HG03354 (cell line): Measurements from ENCODE around the gene A1BG.

Experiments
- ATAC-seq: cut with Tn5 transposase; IDR thresholded peaks from one replicate; pipeline ENCODE4 v1.9.1; 2021; ENCODE audit warnings: mild to moderate bottlenecking; ENCODE audit not compliant: unreplicated experiment, poor library complexity, severe bottlenecking

The A1BG gene

GRCh38 chr19:58352760-58353671, at the start of gene A1BG:
Gene A1BG (minus strand): TSS chr19:58353492. CDS start chr19:58353437, 55 bp downstream.
- ATAC-seq = no peak

- ATAC-seq = no peak
Observed at GRCh38 chr19:58401840-58402421, 48.6 kb upstream of the A1BG start.

GRCh38 chr19:58400916-58401839, 47.9 kb upstream of the A1BG start:
- ATAC-seq = peak; percentile 98

GRCh38 chr19:58400316-58400915, 47.1 kb upstream of the A1BG start:
- ATAC-seq = no peak

DNA sequence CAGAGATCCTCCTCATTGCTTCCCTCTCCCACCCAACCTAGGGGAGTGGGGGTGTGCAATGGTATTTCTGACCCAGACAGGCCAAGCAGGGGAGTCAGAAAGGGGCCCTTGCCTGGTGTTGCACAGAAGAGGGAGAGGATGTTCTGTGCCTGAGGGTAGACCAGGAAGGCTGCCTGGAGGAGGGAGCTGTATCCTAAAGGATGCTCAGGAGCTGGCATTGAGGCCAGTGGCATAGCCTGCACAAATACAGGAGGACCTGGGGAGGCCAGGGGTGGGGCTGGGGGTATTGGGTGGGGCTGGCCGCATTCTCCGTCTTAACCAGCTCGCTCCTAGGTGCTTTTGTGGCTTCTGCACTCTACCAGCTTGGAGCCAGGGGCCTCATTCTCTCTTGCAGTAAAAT, 46.6 kb upstream of the A1BG start:
- no peak for ATAC-seq

GRCh38 chr19:58398545-58398944, 45.3 kb upstream of the A1BG start:
- no peak for ATAC-seq

- no peak for ATAC-seq
Observed at GRCh38 chr19:58398087-58398486, 44.8 kb upstream of the A1BG start.

DNA sequence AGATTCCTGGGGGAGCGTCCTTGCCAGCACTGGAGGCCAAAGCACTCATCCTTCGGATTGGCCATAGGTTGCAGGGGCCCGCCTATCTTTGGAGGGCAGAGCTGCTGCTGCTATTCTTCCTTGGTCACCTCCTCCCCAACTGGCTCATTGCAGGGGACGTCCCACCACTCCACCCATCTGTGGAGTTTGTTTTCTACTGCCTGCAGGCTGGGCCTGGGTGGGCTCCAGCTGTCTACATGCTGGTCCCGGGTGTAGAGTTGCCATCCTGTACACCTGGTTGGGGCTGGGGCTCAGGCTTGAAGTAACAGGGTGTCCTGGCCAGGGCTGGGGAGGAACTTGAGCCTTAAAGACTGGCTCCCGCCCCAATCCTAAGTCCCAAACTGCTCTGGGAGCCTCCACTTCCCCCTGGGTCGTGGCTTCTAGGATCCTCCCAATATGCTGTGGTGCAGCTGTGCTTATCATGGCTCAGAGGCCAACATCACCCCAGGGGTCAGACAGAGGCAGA, 44.3 kb upstream of the A1BG start:
- no peak for ATAC-seq

DNA sequence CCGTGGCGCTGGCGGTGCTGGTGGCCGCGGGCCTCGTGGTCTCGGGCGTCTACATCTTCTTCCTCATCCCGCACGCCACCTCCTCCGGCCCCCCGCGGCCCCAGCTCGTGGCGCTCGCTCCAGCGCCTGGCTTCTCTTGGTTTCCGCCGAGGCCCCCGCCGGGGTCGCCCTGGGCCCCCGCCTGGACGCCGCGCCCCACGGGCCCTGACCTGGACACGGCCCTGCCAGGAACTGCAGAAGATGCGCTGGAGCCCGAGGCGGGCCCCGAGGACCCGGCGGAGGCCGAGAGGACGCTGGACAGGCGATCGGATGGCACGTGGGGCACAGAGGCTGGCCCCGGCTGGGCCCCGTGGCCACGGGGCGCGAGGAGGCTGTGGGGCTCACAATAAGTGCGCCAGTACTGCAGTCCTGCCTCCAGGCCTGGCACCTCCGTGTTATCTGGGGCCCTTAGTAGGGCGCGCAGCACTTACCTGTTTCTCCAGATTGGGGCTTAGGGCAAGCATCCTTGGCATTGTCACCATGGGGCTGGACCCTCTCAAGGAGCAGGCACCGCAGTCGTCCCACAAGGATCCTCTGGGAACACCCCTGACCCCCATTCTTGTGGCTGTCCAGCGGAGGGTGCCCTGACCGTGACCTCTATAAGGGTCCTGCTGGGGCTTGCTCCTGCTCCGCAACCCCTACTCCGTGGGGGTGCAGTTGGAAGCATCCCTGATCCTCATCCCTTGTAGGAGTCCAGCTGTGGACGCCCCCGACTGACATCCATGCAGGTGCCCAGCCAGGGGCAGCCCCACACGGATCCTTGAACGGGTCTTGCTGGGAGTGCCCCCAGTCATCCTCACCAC, 43.6 kb upstream of the A1BG start:
- ATAC-seq = no peak

GRCh38 chr19:58395979-58396627, 42.8 kb upstream of the A1BG start:
- ATAC-seq = no peak

DNA sequence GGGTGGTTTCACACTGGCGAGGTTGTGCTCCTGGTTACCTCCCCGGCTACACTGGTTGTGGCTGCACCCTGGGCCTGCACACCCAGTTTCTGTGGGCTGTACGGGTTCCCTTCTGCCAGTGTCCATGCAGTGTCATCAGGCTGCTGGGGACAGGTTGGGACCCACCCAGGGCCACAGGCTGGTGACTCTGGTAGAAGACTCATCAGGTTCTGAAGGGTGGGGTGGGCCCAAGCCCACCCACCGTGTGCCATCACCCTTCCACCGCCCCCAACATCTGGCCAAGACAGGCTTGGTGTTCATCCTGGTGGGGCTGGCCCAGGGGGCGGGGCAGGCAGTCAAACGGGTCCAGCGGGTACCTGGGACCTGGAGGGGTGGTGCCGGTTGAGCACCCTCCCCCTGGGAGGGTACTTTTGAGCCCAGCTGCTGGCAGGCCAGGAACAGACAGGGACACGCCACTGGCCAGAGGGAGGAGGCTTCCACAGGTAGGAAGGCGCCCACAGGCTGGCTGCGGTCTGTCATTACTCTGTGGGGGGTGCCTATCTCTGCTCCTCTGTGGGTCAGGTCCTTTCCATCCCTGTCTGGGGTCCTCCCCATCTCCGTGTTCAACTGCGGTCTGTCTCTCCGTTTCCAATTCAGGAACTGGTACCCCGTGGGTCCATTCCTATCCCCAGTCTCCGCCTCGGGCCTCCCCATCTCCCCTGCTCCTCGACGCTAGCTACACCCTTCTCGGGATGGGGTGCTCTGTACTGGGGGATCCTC, 42.1 kb upstream of the A1BG start, which contains the start of gene RNF225:
Gene RNF225, plus strand, starts transcription at position 437 of the 759 bp plus-strand sequence. CDS start 434 bp downstream, outside the sequence.
- ATAC-seq = no peak

- ATAC-seq = no peak
Observed at GRCh38 chr19:58394821-58395219, 41.5 kb upstream of the A1BG start.

DNA sequence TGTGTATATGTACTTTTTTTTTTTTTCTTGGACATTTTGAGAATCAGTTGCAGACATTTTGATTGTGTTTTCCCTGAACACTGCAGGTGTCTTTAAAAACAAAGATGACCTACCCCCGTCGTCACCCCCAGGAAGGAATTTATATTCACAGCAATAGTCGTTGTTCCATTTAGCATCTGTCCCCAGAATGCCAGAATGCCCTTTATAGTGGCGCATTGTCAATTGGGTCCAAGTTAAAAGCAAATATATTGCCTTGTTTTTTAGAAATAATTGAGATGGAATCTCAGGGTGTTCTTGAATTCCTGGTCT, 40.4 kb upstream of the A1BG start:
- ATAC-seq = no peak

DNA sequence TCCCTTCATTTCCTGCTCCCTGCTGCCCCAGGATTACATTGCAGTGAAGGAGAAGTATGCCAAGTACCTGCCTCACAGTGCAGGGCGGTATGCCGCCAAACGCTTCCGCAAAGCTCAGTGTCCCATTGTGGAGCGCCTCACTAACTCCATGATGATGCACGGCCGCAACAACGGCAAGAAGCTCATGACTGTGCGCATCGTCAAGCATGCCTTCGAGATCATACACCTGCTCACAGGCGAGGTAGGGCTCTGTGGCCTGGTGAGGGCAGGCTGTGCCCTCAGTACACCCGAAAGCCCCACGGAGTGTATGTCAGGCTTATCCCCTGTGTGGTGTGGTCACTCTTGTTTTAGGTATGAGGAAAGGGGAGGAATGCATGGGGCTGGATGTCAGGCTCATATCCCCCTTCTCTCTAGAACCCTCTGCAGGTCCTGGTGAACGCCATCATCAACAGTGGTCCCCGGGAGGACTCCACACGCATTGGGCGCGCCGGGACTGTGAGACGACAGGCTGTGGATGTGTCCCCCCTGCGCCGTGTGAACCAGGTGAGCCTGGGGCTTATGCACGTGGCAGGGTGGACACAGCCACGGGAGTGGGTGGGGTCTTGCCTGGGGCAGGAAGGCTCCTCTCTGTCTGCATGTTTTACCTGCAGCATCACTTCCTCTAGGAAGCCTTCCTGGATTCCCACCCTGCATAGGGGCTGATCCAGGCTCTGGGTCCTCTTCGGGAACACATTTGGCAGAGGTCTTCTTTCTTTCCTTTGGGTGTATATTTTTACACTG, 39.8 kb upstream of the A1BG start:
- ATAC-seq = no peak

GRCh38 chr19:58388175-58388526, 34.9 kb upstream of the A1BG start:
- ATAC-seq = no peak

GRCh38 chr19:58387338-58388174, 34.3 kb upstream of the A1BG start:
- peak; percentile 13 for ATAC-seq
